Gastroesophageal sphincter (tissue), 3 donors: ENCODE data around the gene REC114.

Experiments
- CTCF ChIP-seq, 4 experiments: fragments of 200-600 bp in 2 of 4; fragments of 450-650 bp in 2 of 4; sonication (generic) in 1 of 4; IDR thresholded peaks; one replicate each; pipeline ENCODE4 v1.5.1; 2017 to 2019; ENCODE audit warnings: antibody characterized with exemption in 4 of 4, mild to moderate bottlenecking in 2 of 4, moderate library complexity in 2 of 4
- EP300 ChIP-seq: sonication (generic); formaldehyde crosslinking; IDR thresholded peaks from one replicate; pipeline ENCODE4 v1.6.1; 2017; ENCODE audit warnings: antibody characterized with exemption, mild to moderate bottlenecking
- POLR2A ChIP-seq, 2 donors: fragments of 450-650 bp; IDR thresholded peaks; one replicate each; pipeline ENCODE4 v1.6.1; 2017; ENCODE audit warnings: antibody characterized with exemption in 2 of 2, mild to moderate bottlenecking in 2 of 2, moderate library complexity in 1 of 2
- POLR2AphosphoS5 ChIP-seq: sonication (generic); formaldehyde crosslinking; IDR thresholded peaks from one replicate; pipeline ENCODE4 v1.6.1; 2017; ENCODE audit warnings: antibody characterized with exemption

- no peak for TF ChIP-seq POLR2A (IDR thresholded peaks at IDR 0.05)
- no peak for TF ChIP-seq CTCF (IDR thresholded peaks at IDR 0.05)
- TF ChIP-seq EP300, result no peak
- TF ChIP-seq POLR2AphosphoS5, result no peak
Observed at GRCh38 chr15:73585871-73586654, 143.1 kb downstream of the REC114 start.
